H1 (cell line): ENCODE data around the gene RAB3C. TPM values are rescaled to one million over a fixed set of nuclear protein-coding genes. Genes with fewer than 3 reads are reported as not detected.

Experiments used
- CTCF ChIA-PET: fragments of 300-600 bp; sonication (Branson Sonifier 250); formaldehyde crosslinking; loops from one replicate; lab custom pipeline; 2021; ENCODE audit not compliant: partially characterized antibody; lab: Charles Lee
- POLR2A ChIA-PET: fragments of 300-600 bp; sonication (Branson Sonifier 250); formaldehyde crosslinking; loops from one replicate; lab custom pipeline; 2021; ENCODE audit warnings: inconsistent platforms; ENCODE audit not compliant: partially characterized antibody; lab: Charles Lee
- DNase-seq, 2 experiments: peaks; one replicate each; pipeline versions ENCODE4 v3.0.0 to v3.0.0-alpha.2; 2010 to 2022; ENCODE audit warnings: low spot score in 2 of 2, low read depth in 1 of 2, mixed read lengths in 1 of 2
- FAIRE-seq: peaks from 2 replicates; lab custom pipeline; 2011; peaks lifted over from hg19 to GRCh38; lab: Jason Lieb, UNC
- H2AFZ ChIP-seq: 2 replicates; pipeline ENCODE4 v1.8.1; 2012; ENCODE audit warnings: low read length, inconsistent platforms
- H2AK5ac ChIP-seq: 2 replicates; pipeline ENCODE4 v1.6.1; 2013; ENCODE audit warnings: low read depth, low read length
- H2BK120ac ChIP-seq: replicated peaks from 2 replicates; pipeline ENCODE3; 2013; ENCODE audit warnings: low read depth, low read length, inconsistent platforms
- H2BK12ac ChIP-seq: 2 replicates; pipeline ENCODE4 v1.6.1; 2013; ENCODE audit warnings: low read depth, low read length
- H2BK15ac ChIP-seq: 2 replicates; pipeline ENCODE4 v1.6.1; 2013; ENCODE audit warnings: low read length
- H2BK20ac ChIP-seq: 2 replicates; pipeline ENCODE4 v1.6.1; 2013; ENCODE audit warnings: low read length
- H2BK5ac ChIP-seq: 2 replicates; pipeline ENCODE4 v1.6.1; 2013; ENCODE audit warnings: low read depth, low read length
- H3K14ac ChIP-seq: 2 replicates; pipeline ENCODE4 v1.6.1; 2013; ENCODE audit warnings: inconsistent platforms; ENCODE audit not compliant: insufficient read length
- H3K18ac ChIP-seq: 2 replicates; pipeline ENCODE4 v1.6.1; 2013; ENCODE audit warnings: low read length; ENCODE audit errors: extremely low read depth
- H3K23ac ChIP-seq: 2 replicates; pipeline ENCODE4 v1.6.1; 2013; ENCODE audit warnings: inconsistent platforms; ENCODE audit not compliant: insufficient read length
- H3K23me2 ChIP-seq: 2 replicates; pipeline ENCODE4 v1.6.1; 2013; ENCODE audit warnings: low read depth, low read length
- H3K27ac ChIP-seq: 2 replicates; pipeline ENCODE4 v1.6.1; 2011; ENCODE audit warnings: low read depth, low read length, inconsistent platforms
- H3K27me3 ChIP-seq, 4 experiments: replicated peaks in 1 of 4; 1 replicate in 1 of 4; 2 replicates in 3 of 4; pipeline versions ENCODE4 v1.6.1 to v1.8.1; 2011 to 2013; ENCODE audit warnings: low read length in 3 of 4, mild to moderate bottlenecking in 3 of 4, inconsistent platforms in 2 of 4, mixed read lengths in 2 of 4, moderate library complexity in 1 of 4; ENCODE audit not compliant: control insufficient read depth in 3 of 4, insufficient read depth in 3 of 4; ENCODE audit errors: extremely low read depth in 1 of 4
- H3K36me3 ChIP-seq, 4 experiments: 2 replicates each; pipeline versions ENCODE4 v1.6.1 to v1.8.1; 2011 to 2013; ENCODE audit warnings: mild to moderate bottlenecking in 4 of 4, low read length in 3 of 4, moderate library complexity in 2 of 4, control low read depth in 1 of 4, inconsistent platforms in 1 of 4; ENCODE audit not compliant: insufficient read depth in 4 of 4, control insufficient read depth in 2 of 4
- H3K4ac ChIP-seq: replicated peaks from 2 replicates; pipeline ENCODE3; 2013; ENCODE audit warnings: low read length, low read depth, mixed read lengths, inconsistent platforms; ENCODE audit not compliant: insufficient read length
- H3K4me1 ChIP-seq, 4 experiments: replicated peaks in 1 of 4; 1 replicate in 1 of 4; 2 replicates in 3 of 4; pipeline versions ENCODE4 v1.6.1 to v1.8.1; 2011 to 2013; ENCODE audit warnings: low read length in 3 of 4, inconsistent platforms in 2 of 4, mixed read lengths in 1 of 4; ENCODE audit not compliant: insufficient read depth in 4 of 4, control insufficient read depth in 3 of 4
- H3K4me2 ChIP-seq, 2 experiments: 2 replicates each; pipeline versions ENCODE4 v1.6.1 to v1.8.1; 2011 to 2013; ENCODE audit warnings: low read depth in 2 of 2, low read length in 2 of 2, control low read depth in 1 of 2, inconsistent platforms in 1 of 2, mild to moderate bottlenecking in 1 of 2; ENCODE audit not compliant: insufficient read depth in 1 of 2
- H3K4me3 ChIP-seq, 4 experiments: fragments of 200-600, 300-600 bp in 1 of 4; sonication (generic), shearing (Covaris generic), sonication (Bioruptor Twin) in 1 of 4; 2 replicates each; pipeline versions ENCODE4 v1.5.1 to v1.8.1; 2011 to 2016; ENCODE audit warnings: low read length in 4 of 4, low read depth in 3 of 4, control low read depth in 2 of 4, inconsistent platforms in 2 of 4, mild to moderate bottlenecking in 2 of 4, mixed read lengths in 1 of 4, moderate library complexity in 1 of 4; ENCODE audit not compliant: insufficient read depth in 2 of 4; ENCODE audit errors: extremely low read depth in 1 of 4
- H3K56ac ChIP-seq: replicated peaks from 2 replicates; pipeline ENCODE3; 2013; ENCODE audit warnings: low read depth, mild to moderate bottlenecking, mixed read lengths, low read length, inconsistent platforms; ENCODE audit not compliant: insufficient read length
- H3K79me1 ChIP-seq: 2 replicates; pipeline ENCODE4 v1.6.1; 2013; ENCODE audit warnings: low read depth, low read length, control low read depth
- H3K79me2 ChIP-seq, 2 experiments: 2 replicates each; pipeline versions ENCODE4 v1.6.1 to v1.8.1; 2012 to 2013; ENCODE audit warnings: low read length in 2 of 2, mild to moderate bottlenecking in 2 of 2, inconsistent platforms in 1 of 2; ENCODE audit not compliant: insufficient read depth in 2 of 2, control insufficient read depth in 1 of 2
- H3K9ac ChIP-seq, 4 experiments: replicated peaks in 1 of 4; 1 replicate in 1 of 4; 2 replicates in 3 of 4; pipeline versions ENCODE4 v1.6.1 to v1.8.1; 2011 to 2013; ENCODE audit warnings: low read depth in 3 of 4, low read length in 3 of 4, control low read depth in 2 of 4, mild to moderate bottlenecking in 2 of 4, moderate library complexity in 2 of 4, inconsistent platforms in 1 of 4; ENCODE audit errors: extremely low read depth in 1 of 4
- H3K9me3 ChIP-seq, 2 experiments: 2 replicates each; pipeline versions ENCODE4 v1.6.1 to v1.8.1; 2012 to 2013; ENCODE audit warnings: mild to moderate bottlenecking in 2 of 2, moderate library complexity in 2 of 2, control low read depth in 1 of 2, inconsistent platforms in 1 of 2, low read depth in 1 of 2, low read length in 1 of 2, mixed read lengths in 1 of 2; ENCODE audit not compliant: insufficient read depth in 2 of 2
- H4K20me1 ChIP-seq, 2 experiments: replicated peaks in 1 of 2; 2 replicates each; pipeline versions ENCODE3 to v1.8.1; 2011 to 2013; ENCODE audit warnings: inconsistent platforms in 2 of 2, low read length in 2 of 2, mild to moderate bottlenecking in 1 of 2; ENCODE audit not compliant: insufficient read depth in 2 of 2, control insufficient read depth in 1 of 2
- H4K5ac ChIP-seq: 2 replicates; pipeline ENCODE4 v1.6.1; 2013; ENCODE audit warnings: low read length, low read depth, mixed read lengths, inconsistent platforms; ENCODE audit not compliant: insufficient read length
- H4K8ac ChIP-seq: 2 replicates; pipeline ENCODE4 v1.8.0; 2013; ENCODE audit warnings: mild to moderate bottlenecking, moderate library complexity, low read length, inconsistent platforms; ENCODE audit not compliant: insufficient read depth; ENCODE audit errors: extremely low read depth
- H4K91ac ChIP-seq: replicated peaks from 2 replicates; pipeline ENCODE3; 2013; ENCODE audit warnings: low read length, mixed read lengths, inconsistent platforms; ENCODE audit not compliant: insufficient read length
- POU5F1 ChIP-seq: IDR thresholded peaks from 2 replicates; pipeline ENCODE4 v1.6.1; 2011; ENCODE audit warnings: low read depth, mild to moderate bottlenecking, low read length, moderate library complexity
- RAD21 ChIP-seq, 2 experiments: IDR thresholded peaks in 1 of 2; conservative IDR thresholded peaks in 1 of 2; 2 replicates each; pipeline ENCODE4 v1.6.1; 2011; ENCODE audit warnings: low read depth in 2 of 2, low read length in 2 of 2, improper control_type of control experiment in 1 of 2, inconsistent platforms in 1 of 2, mild to moderate bottlenecking in 1 of 2, moderate library complexity in 1 of 2
- WGBS, 2 experiments: shearing (Covaris generic) in 1 of 2; methylation state at CpG; one replicate each; pipeline versions ENCODE4 v1.1.6 to v1.1.7; 2013 to 2015; ENCODE audit warnings: low lambda C conversion rate in 2 of 2, mixed read lengths in 2 of 2, inconsistent platforms in 1 of 2, low coverage in 1 of 2, missing lambda C conversion rate in 1 of 2; ENCODE audit not compliant: insufficient replicate concordance in 2 of 2, insufficient coverage in 1 of 2, insufficient read length in 1 of 2; ENCODE audit errors: extremely low coverage in 1 of 2, missing lambda C conversion rate in 1 of 2; 5-methylcytosine and 5-hydroxymethylcytosine counted together
- polyA plus RNA-seq, 7 experiments: library from polyadenylated mRNA; depleted of rRNA in 3 of 7; stranded (reverse) in 5 of 7; unstranded in 2 of 7; fragments of >200 nt in 5 of 7; fragments of 200-250 nt in 2 of 7; gene quantifications; 1 replicate in 5 of 7; 2 replicates in 1 of 7; 4 replicates in 1 of 7; pipeline versions ENCODE4 v1.2.1 to v1.2.3, GENCODE V29; 2011 to 2013; ENCODE audit warnings: missing spikeins in 2 of 7, mixed read lengths in 2 of 7
- total RNA-seq: library from RNA; stranded (reverse); fragmentation: NEBNext Ultra II Directional; extraction: Animal tissue kit (Norgen Biotek cat#: 25700); gene quantifications from 2 replicates; pipeline ENCODE4 v1.2.1, GENCODE V29; 2021
- TF ChIP-seq, protein P1 (sequence below), 3 experiments: IDR thresholded peaks; 1 replicate in 2 of 3; 2 replicates in 1 of 3; pipeline versions ENCODE4 v1.5.1 to v1.6.1; 2011; ENCODE audit warnings: low read length in 3 of 3, mild to moderate bottlenecking in 3 of 3, inconsistent platforms in 2 of 3, low read depth in 1 of 3, moderate library complexity in 1 of 3; ENCODE audit not compliant: insufficient read depth in 1 of 3; ENCODE audit errors: control extremely low read depth in 1 of 3

The RAB3C gene
- total and polyA plus RNA-seq, 2 of the 8 experiments (the other 6 are each of a cell fraction or from before 2014, with no cell fraction given), result 14.7 to 18.3 TPM

DNA sequence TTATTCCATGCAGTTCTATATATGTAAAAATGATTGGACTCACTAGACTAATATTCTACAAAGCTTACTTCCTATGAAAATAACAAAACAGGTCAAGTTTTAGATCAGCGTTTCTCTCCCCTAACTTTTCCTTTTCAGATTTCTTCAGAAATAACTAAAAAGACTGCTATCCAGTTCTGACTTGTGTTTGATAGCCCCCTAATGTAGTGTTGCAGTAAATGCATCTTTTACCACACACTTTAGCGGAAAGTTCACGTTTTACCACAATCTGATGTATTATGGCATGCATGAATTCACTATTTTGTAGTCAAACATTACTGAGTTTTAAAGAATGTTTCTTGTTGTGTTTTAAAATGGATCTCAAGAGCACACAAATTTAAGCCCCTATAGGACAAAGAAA lies 292.7 kb downstream of the RAB3C start:
- no peak overlapping the region for H3K23ac ChIP-seq
- WGBS, 2 experiments, result 90% methylated on average over 3 of the region's 3 CpGs; no CpG with 5 or more reads in 1 of the 2 experiments
- FAIRE-seq, result no peak

More for the DNA sequence above, 292.7 kb downstream of the RAB3C start:
- Histone ChIP-seq H4K20me1 (no peaks in the 10 kb centered on the region), H3K23me2 (no peaks in the 10 kb centered on the region), H4K91ac (no peak overlapping the region), H4K5ac (no peak overlapping the region), H2AFZ (no peak overlapping the region), H3K14ac (no peak overlapping the region), H2AK5ac (no peak overlapping the region), H3K27ac (no peak overlapping the region), H3K4me3 (no peak overlapping the region), H3K4ac (no peak overlapping the region), H3K79me2 (no peaks in the 10 kb centered on the region), H3K36me3 (no peaks in the 10 kb centered on the region), H3K56ac (no peak overlapping the region), H3K9me3 (no peaks in the 10 kb centered on the region), H2BK5ac (no peak overlapping the region), H3K79me1 (no peaks in the 10 kb centered on the region), H3K9ac (no peak overlapping the region), H2BK20ac (no peak overlapping the region), H3K18ac (no peak overlapping the region), H2BK120ac (no peak overlapping the region), H3K27me3 (no peaks in the 10 kb centered on the region), H2BK15ac (no peak overlapping the region), H4K8ac (no peak overlapping the region), H3K4me2 (no peak overlapping the region), H2BK12ac (no peak overlapping the region), H3K4me1 (no peaks in the 10 kb centered on the region)
- DNase-seq, result no peak
- TF ChIP-seq POU5F1, result no peak
- peak; percentile 23 to 27 for TF ChIP-seq RAD21 (IDR thresholded peaks at IDR 0.05 in 1 of 2, conservative IDR thresholded peaks at IDR 0.05 in 1 of 2; ENCODE audit: low read depth in 2 of 2, low read length in 2 of 2)
- TF ChIP-seq, protein P1, sequence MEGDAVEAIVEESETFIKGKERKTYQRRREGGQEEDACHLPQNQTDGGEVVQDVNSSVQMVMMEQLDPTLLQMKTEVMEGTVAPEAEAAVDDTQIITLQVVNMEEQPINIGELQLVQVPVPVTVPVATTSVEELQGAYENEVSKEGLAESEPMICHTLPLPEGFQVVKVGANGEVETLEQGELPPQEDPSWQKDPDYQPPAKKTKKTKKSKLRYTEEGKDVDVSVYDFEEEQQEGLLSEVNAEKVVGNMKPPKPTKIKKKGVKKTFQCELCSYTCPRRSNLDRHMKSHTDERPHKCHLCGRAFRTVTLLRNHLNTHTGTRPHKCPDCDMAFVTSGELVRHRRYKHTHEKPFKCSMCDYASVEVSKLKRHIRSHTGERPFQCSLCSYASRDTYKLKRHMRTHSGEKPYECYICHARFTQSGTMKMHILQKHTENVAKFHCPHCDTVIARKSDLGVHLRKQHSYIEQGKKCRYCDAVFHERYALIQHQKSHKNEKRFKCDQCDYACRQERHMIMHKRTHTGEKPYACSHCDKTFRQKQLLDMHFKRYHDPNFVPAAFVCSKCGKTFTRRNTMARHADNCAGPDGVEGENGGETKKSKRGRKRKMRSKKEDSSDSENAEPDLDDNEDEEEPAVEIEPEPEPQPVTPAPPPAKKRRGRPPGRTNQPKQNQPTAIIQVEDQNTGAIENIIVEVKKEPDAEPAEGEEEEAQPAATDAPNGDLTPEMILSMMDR (IDR thresholded peaks at IDR 0.05; ENCODE audit: control extremely low read depth in 1 of 3, insufficient read depth in 1 of 3, low read depth in 1 of 3, low read length in 3 of 3), result peak in 1 of 3 experiments; percentile 25; a peak in 2 of 4 replicates
- POLR2A ChIA-PET, result no interaction called here
- CTCF ChIA-PET, result interaction anchor here (0.9 to 4.3 kb wide), 10 partner anchors 11 to 1427 kb away, joined by 3 to 19 read pairs (median 4); no protein-coding TSS in a partner anchor
